Neural crest cell (in vitro differentiated cells): ENCODE data around the gene SBF1. TPM values are rescaled to one million over a fixed set of nuclear protein-coding genes. Genes with fewer than 3 reads are reported as not detected.

Experiments used
- DNase-seq: peaks from one replicate; pipeline ENCODE4 v3.0.0; 2021; ENCODE audit warnings: low read depth, mixed read lengths, low spot score
- H3K27ac Mint-ChIP-seq: one replicate; pipeline ENCODE4 v1.8.0; 2021; ENCODE audit warnings: mild to moderate bottlenecking, mixed read lengths; ENCODE audit not compliant: unreplicated experiment
- H3K27me3 Mint-ChIP-seq: 2 replicates; pipeline ENCODE4 v1.8.0; 2021; ENCODE audit warnings: low read depth, mild to moderate bottlenecking, mixed read lengths
- H3K36me3 Mint-ChIP-seq: 2 replicates; pipeline ENCODE4 v1.8.0; 2021; ENCODE audit warnings: low read depth, mild to moderate bottlenecking, mixed read lengths
- H3K4me1 Mint-ChIP-seq: 2 replicates; pipeline ENCODE4 v1.8.0; 2021; ENCODE audit warnings: mixed read lengths
- H3K4me3 Mint-ChIP-seq: one replicate; pipeline ENCODE4 v1.8.0; 2021; ENCODE audit warnings: mild to moderate bottlenecking, mixed read lengths
- H3K9me3 Mint-ChIP-seq: 2 replicates; pipeline ENCODE4 v1.8.0; 2021; ENCODE audit warnings: mixed read lengths
- total RNA-seq: library from RNA; stranded (reverse); gene quantifications from 2 replicates; pipeline ENCODE4 v1.2.1, GENCODE V29; 2021
- TF ChIP-seq, protein P1 (sequence below): fragments of 200-600 bp; sonication (generic); conservative IDR thresholded peaks from 2 replicates; pipeline ENCODE4 v1.5.0; 2021; ENCODE audit warnings: antibody characterized with exemption, mild to moderate bottlenecking

Gene SBF1
- total RNA-seq, 1 donor from 2014 or later, result 130 TPM

DNA sequence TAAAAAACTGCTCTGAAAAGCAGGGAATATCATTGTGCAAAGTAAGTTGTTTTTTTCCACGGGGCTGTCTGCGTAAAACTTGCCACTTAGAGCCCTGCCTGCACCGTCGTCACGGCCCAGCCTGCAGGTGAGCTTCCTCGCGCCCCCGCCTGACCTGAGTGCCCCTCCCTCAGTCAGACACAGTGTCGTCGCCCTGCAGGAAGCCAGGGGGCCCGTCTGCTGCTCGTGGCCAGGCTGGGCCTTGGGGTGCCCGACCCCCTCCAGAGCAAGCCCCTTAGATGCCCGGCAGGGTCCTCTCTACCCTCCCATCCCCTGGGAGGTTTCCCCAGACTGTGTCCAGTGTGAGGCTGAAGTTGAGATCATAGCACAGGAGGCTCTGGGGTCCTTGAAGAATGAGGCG is 31.6 kb downstream of the SBF1 start:
- Mint-ChIP-seq H3K9me3 (no peaks in the 10 kb centered on the region), H3K27ac (no peak overlapping the region), H3K4me1 (no peaks in the 10 kb centered on the region), H3K4me3 (peak overlapping the region; percentile 73), H3K27me3 (peaks cover 5% of the 10 kb centered on the region), H3K36me3 (peaks cover 3% of the 10 kb centered on the region)
- DNase-seq, result no peak
- TF ChIP-seq, protein P1, sequence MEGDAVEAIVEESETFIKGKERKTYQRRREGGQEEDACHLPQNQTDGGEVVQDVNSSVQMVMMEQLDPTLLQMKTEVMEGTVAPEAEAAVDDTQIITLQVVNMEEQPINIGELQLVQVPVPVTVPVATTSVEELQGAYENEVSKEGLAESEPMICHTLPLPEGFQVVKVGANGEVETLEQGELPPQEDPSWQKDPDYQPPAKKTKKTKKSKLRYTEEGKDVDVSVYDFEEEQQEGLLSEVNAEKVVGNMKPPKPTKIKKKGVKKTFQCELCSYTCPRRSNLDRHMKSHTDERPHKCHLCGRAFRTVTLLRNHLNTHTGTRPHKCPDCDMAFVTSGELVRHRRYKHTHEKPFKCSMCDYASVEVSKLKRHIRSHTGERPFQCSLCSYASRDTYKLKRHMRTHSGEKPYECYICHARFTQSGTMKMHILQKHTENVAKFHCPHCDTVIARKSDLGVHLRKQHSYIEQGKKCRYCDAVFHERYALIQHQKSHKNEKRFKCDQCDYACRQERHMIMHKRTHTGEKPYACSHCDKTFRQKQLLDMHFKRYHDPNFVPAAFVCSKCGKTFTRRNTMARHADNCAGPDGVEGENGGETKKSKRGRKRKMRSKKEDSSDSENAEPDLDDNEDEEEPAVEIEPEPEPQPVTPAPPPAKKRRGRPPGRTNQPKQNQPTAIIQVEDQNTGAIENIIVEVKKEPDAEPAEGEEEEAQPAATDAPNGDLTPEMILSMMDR, result no peak

DNA sequence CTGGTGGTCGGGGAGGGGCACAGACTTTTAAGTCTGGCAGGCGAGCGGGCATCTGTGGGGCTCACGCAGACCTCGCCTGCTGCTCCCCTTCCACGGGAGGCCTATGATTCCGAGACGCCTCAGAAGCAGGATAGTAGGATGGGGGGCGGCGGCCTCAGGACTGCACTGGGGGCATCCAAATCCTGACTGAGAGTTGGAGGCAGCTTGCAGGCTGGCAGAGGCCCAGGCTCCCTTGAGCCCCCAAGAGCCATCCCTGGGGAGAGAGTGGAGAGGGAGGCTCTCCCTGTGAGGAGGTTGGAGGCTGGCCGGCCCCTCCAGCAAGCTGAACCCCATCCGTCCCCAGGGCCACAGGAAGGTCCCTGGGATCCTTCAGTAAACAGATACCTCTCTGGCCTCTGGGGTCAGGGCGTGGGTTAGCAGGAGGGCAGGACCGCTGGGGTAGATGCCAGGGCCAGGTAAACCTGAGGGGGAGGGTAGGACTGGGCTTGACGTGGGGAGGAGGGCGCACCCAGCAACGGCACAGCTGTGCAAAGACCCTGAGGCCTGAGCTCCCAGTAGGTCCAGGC is 33.3 kb downstream of the SBF1 start:
- H3K36me3 Mint-ChIP-seq, result peaks cover 3% of the 10 kb centered on the region
- TF ChIP-seq, protein P1, result no peak
- H3K4me1 Mint-ChIP-seq, result no peaks in the 10 kb centered on the region
- H3K27me3 Mint-ChIP-seq, result peaks cover 5% of the 10 kb centered on the region
- H3K9me3 Mint-ChIP-seq, result no peaks in the 10 kb centered on the region
- H3K27ac Mint-ChIP-seq, result peak overlapping the region; percentile 57
- DNase-seq, result no peak
- H3K4me3 Mint-ChIP-seq, result peak overlapping the region; percentile 38

DNA sequence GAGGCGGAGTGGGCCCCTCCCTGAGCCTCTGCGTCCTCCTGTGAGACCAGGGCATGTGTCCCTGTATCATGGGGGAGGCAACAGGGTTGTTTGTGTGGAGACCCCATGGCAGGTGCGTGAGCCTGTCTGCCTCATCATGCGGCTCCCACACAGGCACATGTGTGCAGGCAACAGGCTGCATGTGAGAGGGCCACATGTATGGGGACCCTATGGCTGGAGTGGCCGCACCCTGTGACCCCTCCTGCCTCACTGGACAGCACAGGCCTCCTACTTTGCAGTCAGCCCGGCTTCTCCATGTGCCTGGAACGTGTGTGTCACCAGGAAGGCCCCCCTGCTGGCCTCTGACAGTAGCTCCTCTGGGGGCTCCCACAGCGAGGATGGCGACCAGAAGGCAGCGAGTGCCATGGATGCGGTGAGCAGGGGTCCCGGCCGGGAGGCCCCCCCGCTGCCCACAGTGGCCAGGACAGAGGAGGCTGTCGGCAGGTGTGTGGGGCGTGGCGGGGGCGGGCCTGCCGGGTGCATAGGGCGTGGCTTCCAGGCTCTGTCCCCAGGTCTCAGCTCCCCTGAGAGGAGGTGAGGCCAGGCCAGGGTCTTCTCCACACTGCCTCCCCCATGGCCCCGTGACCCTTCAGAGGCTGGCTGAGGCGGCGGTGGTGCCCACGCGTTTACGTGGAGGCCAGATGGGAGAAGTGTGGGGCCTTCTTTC is 34.1 kb downstream of the SBF1 start:
- DNase-seq, result no peak
- H3K27me3 Mint-ChIP-seq, result peaks cover 5% of the 10 kb centered on the region
- peaks cover 3% of the 10 kb centered on the region for H3K36me3 Mint-ChIP-seq
- no peak overlapping the region for H3K27ac Mint-ChIP-seq
- TF ChIP-seq, protein P1, result no peak
- H3K4me1 Mint-ChIP-seq, result no peaks in the 10 kb centered on the region
- no peaks in the 10 kb centered on the region for H3K9me3 Mint-ChIP-seq
- H3K4me3 Mint-ChIP-seq, result no peak overlapping the region

DNA sequence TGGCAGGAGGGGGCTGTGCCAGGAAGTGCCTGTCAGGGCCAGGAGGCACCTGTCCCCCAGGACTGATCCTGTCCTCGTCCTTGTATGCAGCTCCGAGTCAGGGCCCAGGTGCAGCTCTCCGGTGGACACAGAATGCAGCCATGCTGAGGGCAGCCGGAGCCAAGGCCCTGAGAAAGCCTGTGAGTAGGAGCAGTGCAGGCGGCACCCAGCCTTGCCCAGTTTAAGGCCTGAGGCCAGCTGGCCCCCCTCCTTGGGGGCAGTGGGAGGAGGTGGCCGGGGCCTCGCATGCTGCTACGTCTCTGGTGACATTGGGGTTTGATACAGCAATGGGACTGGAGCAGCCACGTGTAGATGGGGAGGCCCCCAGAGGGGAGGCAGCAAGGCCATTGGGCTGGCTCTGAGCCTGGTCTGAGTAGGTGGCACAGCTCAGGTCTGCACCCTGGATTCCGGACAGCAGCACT is 34.9 kb downstream of the SBF1 start:
- no peak overlapping the region for H3K27ac Mint-ChIP-seq
- no peak for DNase-seq
- H3K27me3 Mint-ChIP-seq, result peaks cover 5% of the 10 kb centered on the region
- peak overlapping the region; percentile 27 for H3K4me3 Mint-ChIP-seq
- TF ChIP-seq, protein P1, result no peak
- H3K9me3 Mint-ChIP-seq, result no peaks in the 10 kb centered on the region
- H3K4me1 Mint-ChIP-seq, result no peaks in the 10 kb centered on the region
- H3K36me3 Mint-ChIP-seq, result peaks cover 5% of the 10 kb centered on the region

DNA sequence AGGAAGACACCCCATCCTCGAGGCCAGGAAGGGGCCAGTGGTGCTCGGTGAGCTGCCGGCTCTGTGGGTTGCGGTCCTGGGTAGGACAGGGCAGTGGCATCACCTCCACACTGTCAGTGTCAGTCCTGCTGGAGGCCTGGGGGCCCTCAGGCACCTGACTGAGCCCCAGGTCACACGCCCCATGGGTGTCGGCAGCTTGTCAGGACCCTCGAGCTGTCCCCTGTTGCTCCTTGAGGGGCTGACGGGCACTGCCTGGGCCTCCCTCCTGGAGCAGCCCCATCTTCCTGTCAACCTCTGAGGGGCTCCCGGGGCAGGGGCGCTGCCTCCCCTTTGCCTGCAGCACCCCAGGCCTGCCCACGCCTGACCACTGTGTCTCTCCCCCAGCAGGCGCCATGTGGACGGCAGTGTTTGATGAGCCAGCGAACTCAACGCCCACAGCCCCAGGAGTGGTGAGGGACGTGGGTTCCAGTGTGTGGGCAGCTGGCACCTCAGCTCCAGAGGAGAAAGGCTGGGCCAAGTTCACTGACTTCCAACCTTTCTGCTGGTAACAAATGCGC is 35.4 kb downstream of the SBF1 start:
- Mint-ChIP-seq H3K36me3 (peaks cover 5% of the 10 kb centered on the region), H3K9me3 (no peaks in the 10 kb centered on the region), H3K4me1 (no peaks in the 10 kb centered on the region), H3K27me3 (peaks cover 5% of the 10 kb centered on the region), H3K4me3 (no peak overlapping the region), H3K27ac (no peak overlapping the region)
- no peak for DNase-seq
- TF ChIP-seq, protein P1, result no peak
